ENCODE results near the gene FFAR4.

The FFAR4 gene

GRCh38 chr10:93599778-93600177 is 33.3 kb downstream of the FFAR4 start:
- DNase-seq = no peak

- peak in 4 of 51 donors; percentile 4 to 30 (median 16) for DNase-seq
These were observed 34.1 kb downstream of the FFAR4 start for GRCh38 chr10:93600446-93601145.

- peak in 3 of 51 donors; percentile 6 to 35 (median 11) for DNase-seq
These were observed 34.8 kb downstream of the FFAR4 start, which contains the start of gene RBP4 for GRCh38 chr10:93601146-93601773. RBP4 (minus strand) TSS chr10:93601235; CDS start chr10:93601028, 207 bp downstream.

- DNase-seq = no peak
These were observed 35.3 kb downstream of the FFAR4 start for GRCh38 chr10:93601774-93602162.

- DNase-seq = no peak
These were observed 36.6 kb downstream of the FFAR4 start for GRCh38 chr10:93603023-93603422.

GRCh38 chr10:93604146-93604545 is 37.7 kb downstream of the FFAR4 start:
- DNase-seq = no peak

- no peak for DNase-seq
These were observed 42.0 kb downstream of the FFAR4 start for GRCh38 chr10:93608421-93608820.

GRCh38 chr10:93612311-93612710 is 45.8 kb downstream of the FFAR4 start, which contains the start of gene PDE6C:
PDE6C (plus strand) TSS chr10:93612537; CDS start chr10:93612726, 189 bp downstream.
- DNase-seq = no peak

GRCh38 chr10:93613126-93613525 is 46.7 kb downstream of the FFAR4 start:
- DNase-seq = no peak

GRCh38 chr10:93614101-93614825 is 47.8 kb downstream of the FFAR4 start:
- DNase-seq = no peak

- DNase-seq = no peak
These were observed 49.2 kb downstream of the FFAR4 start for GRCh38 chr10:93615576-93616235.

- DNase-seq = no peak
These were observed 54.5 kb downstream of the FFAR4 start for GRCh38 chr10:93620925-93621324.

GRCh38 chr10:93622942-93623341 is 56.5 kb downstream of the FFAR4 start:
- no peak for DNase-seq

- no peak for DNase-seq
These were observed 62.4 kb downstream of the FFAR4 start for GRCh38 chr10:93628858-93629257.

GRCh38 chr10:93629647-93630305 is 63.3 kb downstream of the FFAR4 start:
- DNase-seq = no peak

- no peak for DNase-seq
These were observed 64.4 kb downstream of the FFAR4 start for GRCh38 chr10:93630625-93631557.

All from hypothalamus (tissue), 51 donors.